Peyer's patch (tissue), 4 donors: Measurements from ENCODE around the gene PDCD5. TPM values are rescaled to one million over a fixed set of nuclear protein-coding genes. Genes with fewer than 3 reads are reported as not detected.

Experiments
- DNase-seq, 3 donors: peaks; one replicate each; pipeline ENCODE4 v3.0.0-alpha.2; 2017 to 2019
- H3K27ac ChIP-seq, 4 donors: fragments of 200-600 bp; sonication (generic); one replicate each; pipeline ENCODE4 v1.5.1; 2016 to 2019
- H3K27me3 ChIP-seq, 2 donors: fragments of 200-600 bp; sonication (generic); one replicate each; pipeline ENCODE4 v1.5.1; 2019
- H3K36me3 ChIP-seq, 3 donors: fragments of 200-600 bp; sonication (generic); one replicate each; pipeline ENCODE4 v1.5.1; 2016 to 2019
- H3K4me1 ChIP-seq, 4 donors: fragments of 200-600 bp; sonication (generic); one replicate each; pipeline ENCODE4 v1.5.1; 2016 to 2019
- H3K4me3 ChIP-seq, 4 donors: fragments of 200-600 bp; sonication (generic); 1 replicate in 3 of 4; 2 replicates in 1 of 4; pipeline ENCODE4 v1.5.1; 2016 to 2019; ENCODE audit warnings: mild to moderate bottlenecking in 1 of 4
- H3K9me3 ChIP-seq, 4 donors: fragments of 200-600 bp; sonication (generic); one replicate each; pipeline ENCODE4 v1.5.1; 2016 to 2019; ENCODE audit warnings: mild to moderate bottlenecking in 1 of 4
- CTCF ChIP-seq, 6 experiments: fragments of 450-650 bp in 4 of 6; fragments of 200-600 bp in 2 of 6; sonication (generic) in 1 of 6; IDR thresholded peaks; one replicate each; pipeline ENCODE4 v1.5.1; 2017 to 2019; ENCODE audit warnings: antibody characterized with exemption in 6 of 6, mild to moderate bottlenecking in 3 of 6, moderate library complexity in 1 of 6
- POLR2A ChIP-seq, 2 donors: fragments of 450-650 bp; IDR thresholded peaks; one replicate each; pipeline ENCODE4 v1.5.1; 2017; ENCODE audit warnings: antibody characterized with exemption in 2 of 2, mild to moderate bottlenecking in 2 of 2, moderate library complexity in 2 of 2
- small RNA-seq, 2 donors: library from RNA; depleted of rRNA; stranded (forward); fragments of <200 nt; gene quantifications; one replicate each; pipeline ENCODE3, GENCODE V24; 2016
- total RNA-seq, 4 donors: library from RNA; depleted of rRNA; stranded (reverse); fragments of >200 nt; gene quantifications; one replicate each; pipeline ENCODE4 v1.1.0, GENCODE V29; 2016

Gene PDCD5
- total RNA-seq, 4 donors from 2014 or later: 32.5 to 80.0 (median 43.3) TPM

DNA sequence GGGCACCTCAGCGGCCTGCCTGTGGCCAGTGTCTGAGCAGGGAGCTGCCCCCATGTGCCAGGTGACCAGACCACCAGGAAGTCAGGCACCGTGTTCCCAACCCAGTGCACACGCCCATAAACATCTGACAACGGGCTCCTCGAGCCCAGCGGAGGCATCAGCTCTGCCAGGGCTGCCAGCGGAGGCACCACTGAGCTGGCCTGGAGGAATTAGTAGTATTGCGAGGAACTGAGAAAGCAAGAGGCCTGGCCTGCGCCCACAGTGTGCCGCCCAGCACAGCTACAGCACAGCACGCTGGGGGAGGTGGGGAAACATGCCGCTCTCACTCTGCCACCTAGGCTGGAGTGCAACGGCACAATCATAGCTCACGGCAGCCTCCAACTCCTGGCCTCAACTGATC is 49.3 kb downstream of the PDCD5 start:
- Histone ChIP-seq H3K36me3 (peaks cover 0 to 60% (median 0%) of the 10 kb centered on the region in 3 donors), H3K4me1 (no peaks in the 10 kb centered on the region), H3K9me3 (no peaks in the 10 kb centered on the region), H3K27me3 (no peaks in the 10 kb centered on the region), H3K27ac (no peak overlapping the region), H3K4me3 (no peak overlapping the region)
- no peak for DNase-seq
- TF ChIP-seq POLR2A (IDR thresholded peaks at IDR 0.05): no peak
- no peak for TF ChIP-seq CTCF (IDR thresholded peaks at IDR 0.05)

DNA sequence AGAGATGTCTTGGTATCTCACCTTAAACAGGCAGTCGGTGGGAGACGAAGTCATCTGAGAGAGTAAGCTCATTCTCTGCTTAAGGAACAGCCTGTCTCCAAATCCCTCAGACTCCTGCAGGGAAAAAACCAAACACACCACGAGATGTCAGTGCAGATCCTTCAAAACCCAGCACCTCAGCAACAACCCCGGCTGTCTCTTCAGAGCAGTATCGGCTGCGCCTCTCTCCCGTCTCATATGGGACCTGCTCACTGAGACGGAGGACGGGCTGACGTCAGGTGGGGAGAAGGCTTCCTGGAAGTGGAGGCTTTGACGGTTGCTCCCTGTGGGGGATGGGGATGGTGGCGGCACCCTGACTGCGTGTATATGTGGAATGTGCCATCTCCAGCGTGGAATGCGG is 50.4 kb downstream of the PDCD5 start:
- Histone ChIP-seq H3K27ac (no peak overlapping the region), H3K4me1 (no peaks in the 10 kb centered on the region), H3K4me3 (no peak overlapping the region), H3K27me3 (no peaks in the 10 kb centered on the region), H3K9me3 (no peaks in the 10 kb centered on the region), H3K36me3 (peaks cover 0 to 60% (median 0%) of the 10 kb centered on the region in 3 donors)
- TF ChIP-seq CTCF (IDR thresholded peaks at IDR 0.05) (no peak), POLR2A (IDR thresholded peaks at IDR 0.05) (no peak)
- no peak for DNase-seq

Small RNAs within 50 kb of the gene (small RNA-seq; reads per million reads assigned to genes)
- gene SNORA68B: 0.06 reads per million in 2 donors

Other genes with a start within 250 kb of the PDCD5 start
- gene ZNF507, start 235.6 kb upstream of the PDCD5 start, total RNA-seq: 10 to 100 TPM; 28.2 to 43.7 (median 34.2) TPM
- 10 to 100 TPM; 18.2 to 49.5 (median 42.4) TPM for gene DPY19L3, start 175.4 kb upstream of the PDCD5 start, total RNA-seq
- 10 to 100 TPM; 33.2 to 48.0 (median 38.7) TPM for gene ANKRD27, start 94.0 kb downstream of the PDCD5 start, total RNA-seq
- under 1 TPM in 1 of 4 donors, not detected in 3; 0.67 TPM for gene RGS9BP, start 94.7 kb downstream of the PDCD5 start, total RNA-seq
- gene NUDT19, start 110.6 kb downstream of the PDCD5 start, total RNA-seq: 10 to 100 TPM in 3 of 4 donors, 1 to 10 TPM in 1; 7.4 to 16.6 (median 12.6) TPM
- gene TDRD12, start 138.6 kb downstream of the PDCD5 start, total RNA-seq: 1 to 10 TPM in 1 of 4 donors, not detected in 3; 1.7 TPM